SW480 (cell line): Measurements from ENCODE around the gene UBE2U.
A peak's percentile ranks its signal among the peaks of the same experiment; 100 is the strongest.
"Not testable (repeated sequence)": the region's sequence is repeated elsewhere in the genome, so short reads cannot be mapped to it uniquely, and the experiment has no call there.

Experiments used
- DNase-seq: peaks from one replicate; pipeline ENCODE4 v3.0.0-alpha.2; 2016; ENCODE audit warnings: low spot score

Gene UBE2U

GRCh38 chr1:64241069-64241468 lies 37.6 kb downstream of the UBE2U start:
- DNase-seq = no peak

GRCh38 chr1:64242895-64243756 lies 39.7 kb downstream of the UBE2U start:
- peak; percentile 47 for DNase-seq

GRCh38 chr1:64243757-64244080 lies 40.3 kb downstream of the UBE2U start:
- DNase-seq = no peak

GRCh38 chr1:64245495-64245894 lies 42.1 kb downstream of the UBE2U start:
- no peak for DNase-seq

GRCh38 chr1:64246294-64246917 lies 43.0 kb downstream of the UBE2U start:
- peak; percentile 64 for DNase-seq

- DNase-seq = no peak
Measured at GRCh38 chr1:64248065-64248464, 44.6 kb downstream of the UBE2U start.

GRCh38 chr1:64250472-64250871 lies 47.0 kb downstream of the UBE2U start:
- not testable (repeated sequence) for DNase-seq

GRCh38 chr1:64251971-64252370 lies 48.5 kb downstream of the UBE2U start:
- DNase-seq = no peak

- DNase-seq = not testable (repeated sequence)
Measured at GRCh38 chr1:64257233-64257632, 53.8 kb downstream of the UBE2U start.

GRCh38 chr1:64258444-64258843 lies 55.0 kb downstream of the UBE2U start:
- DNase-seq = not testable (repeated sequence)

- peak; percentile 97 for DNase-seq
Measured at GRCh38 chr1:64263335-64263734, 59.9 kb downstream of the UBE2U start.

GRCh38 chr1:64263856-64264255 lies 60.4 kb downstream of the UBE2U start:
- peak; percentile 21 for DNase-seq

- DNase-seq = no peak
Measured at GRCh38 chr1:64265141-64265540, 61.7 kb downstream of the UBE2U start.

- DNase-seq = no peak
Measured at GRCh38 chr1:64266991-64267390, 63.6 kb downstream of the UBE2U start.

GRCh38 chr1:64268653-64269557 lies 65.5 kb downstream of the UBE2U start:
- DNase-seq = peak; percentile 66

GRCh38 chr1:64269558-64269884 lies 66.1 kb downstream of the UBE2U start:
- no peak for DNase-seq

GRCh38 chr1:64280001-64280400 lies 76.6 kb downstream of the UBE2U start:
- no peak for DNase-seq

GRCh38 chr1:64282351-64282750 lies 78.9 kb downstream of the UBE2U start:
- DNase-seq = no peak

GRCh38 chr1:64287071-64287470 lies 83.6 kb downstream of the UBE2U start:
- no peak for DNase-seq

- no peak for DNase-seq
Measured at GRCh38 chr1:64290420-64290819, 87.0 kb downstream of the UBE2U start.

GRCh38 chr1:64291931-64292330 lies 88.5 kb downstream of the UBE2U start:
- DNase-seq = no peak

- DNase-seq = no peak
Measured at GRCh38 chr1:64292399-64292798, 89.0 kb downstream of the UBE2U start.

- DNase-seq = no peak
Measured at GRCh38 chr1:64293820-64294219, 90.4 kb downstream of the UBE2U start.
